OCI-M2 (cell line): ENCODE measurements around the gene SLC25A13.
"Not testable (repeated sequence)": the region's sequence is repeated elsewhere in the genome, so short reads cannot be mapped to it uniquely, and the experiment has no call there.

Source experiments
- DNase-seq: peaks from one replicate; lab custom pipeline; 2025; ENCODE audit not compliant: unreplicated experiment; lab: John Stamatoyannopoulos, UW

SLC25A13 gene

DNA sequence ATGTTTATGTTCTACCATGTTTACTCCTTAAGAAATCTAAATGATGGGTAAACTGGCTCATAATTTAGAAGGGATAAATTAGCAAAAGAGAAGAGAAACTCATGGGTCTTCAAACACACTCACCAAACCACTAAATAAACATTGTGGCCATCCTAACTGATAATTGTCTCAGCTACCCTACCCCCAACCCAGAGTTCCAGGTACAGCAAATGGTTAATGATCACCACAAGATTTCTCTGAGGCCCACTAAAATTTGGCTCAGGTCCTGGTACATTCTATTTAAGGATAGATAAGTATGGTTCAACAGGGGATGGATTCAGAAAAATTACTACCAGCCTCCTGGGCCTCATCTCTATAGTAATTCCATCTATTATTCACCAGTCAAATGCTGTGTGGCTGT is 21.4 kb downstream of the SLC25A13 start:
- no peak for DNase-seq

DNA sequence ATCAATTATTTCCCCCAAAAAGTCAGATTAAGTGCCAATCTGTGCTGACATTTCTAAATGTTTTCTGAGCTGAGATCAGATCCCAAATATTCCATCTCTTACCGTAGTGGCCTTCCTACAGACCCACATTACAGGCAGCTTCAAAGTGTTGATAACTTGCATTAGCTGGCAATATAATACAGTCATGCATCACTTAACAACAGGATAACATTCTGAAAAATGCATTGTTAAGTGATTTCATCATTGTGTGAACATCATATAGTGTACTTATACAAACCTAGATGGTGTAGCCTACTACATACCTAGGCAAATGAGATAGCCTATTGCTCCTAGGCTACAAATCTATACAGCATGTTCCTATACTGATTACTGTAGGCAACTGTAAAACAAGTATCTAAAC is 22.4 kb downstream of the SLC25A13 start:
- no peak for DNase-seq

DNA sequence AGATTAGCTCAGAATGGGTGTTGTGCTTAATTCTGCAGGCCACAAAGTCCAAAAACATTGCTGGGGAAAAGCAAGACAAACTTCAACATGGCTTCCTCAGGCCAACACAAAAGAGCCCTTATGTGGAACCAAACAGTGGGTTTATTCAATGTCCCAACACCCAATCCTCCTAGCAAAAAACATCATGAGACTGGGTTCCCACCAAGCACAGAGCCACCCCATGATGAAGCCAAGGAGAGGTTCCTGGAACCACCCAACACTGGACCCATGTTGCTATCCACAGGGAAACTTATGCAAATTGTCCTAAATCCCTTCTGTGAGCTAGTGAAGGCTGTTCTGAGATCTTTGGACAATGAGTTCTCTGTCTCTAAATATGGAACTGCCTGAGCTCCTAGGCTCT is 24.0 kb downstream of the SLC25A13 start:
- DNase-seq = no peak

DNA sequence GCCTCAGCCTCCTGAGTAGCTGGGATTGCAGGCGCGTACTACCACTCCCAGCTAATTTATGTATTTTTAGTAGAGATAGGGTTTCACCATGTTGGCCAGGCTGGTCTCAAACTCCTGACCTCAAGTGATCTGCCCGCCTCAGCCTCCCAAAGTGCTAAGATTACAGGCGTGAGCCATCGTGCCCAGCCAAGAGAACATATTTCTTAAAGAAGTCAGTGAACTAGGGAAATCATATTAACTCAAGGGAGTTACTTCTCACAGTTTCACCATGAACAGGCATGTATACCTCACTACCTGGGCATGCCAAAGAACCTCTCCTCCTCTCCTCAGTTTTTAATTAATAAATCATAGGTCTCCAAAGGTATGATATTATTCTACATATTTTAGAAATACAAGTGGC is 24.5 kb downstream of the SLC25A13 start:
- DNase-seq = not testable (repeated sequence)

DNA sequence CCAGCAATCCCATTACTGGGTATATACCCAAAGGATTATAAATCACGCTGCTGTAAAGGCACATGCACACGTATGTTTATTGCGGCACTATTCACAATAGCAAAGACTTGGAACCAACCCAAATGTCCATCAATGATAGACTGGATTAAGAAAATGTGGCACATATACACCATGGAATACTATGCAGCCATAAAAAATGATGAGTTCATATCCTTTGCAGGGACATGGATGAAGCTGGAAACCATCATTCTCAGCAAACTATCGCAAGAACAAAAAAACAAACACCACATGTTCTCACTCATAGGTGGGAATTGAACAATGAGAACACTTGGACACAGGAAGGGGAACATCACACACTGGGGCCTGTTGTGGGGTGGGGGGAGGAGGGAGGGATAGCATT is 28.0 kb downstream of the SLC25A13 start:
- DNase-seq = not testable (repeated sequence)

DNA sequence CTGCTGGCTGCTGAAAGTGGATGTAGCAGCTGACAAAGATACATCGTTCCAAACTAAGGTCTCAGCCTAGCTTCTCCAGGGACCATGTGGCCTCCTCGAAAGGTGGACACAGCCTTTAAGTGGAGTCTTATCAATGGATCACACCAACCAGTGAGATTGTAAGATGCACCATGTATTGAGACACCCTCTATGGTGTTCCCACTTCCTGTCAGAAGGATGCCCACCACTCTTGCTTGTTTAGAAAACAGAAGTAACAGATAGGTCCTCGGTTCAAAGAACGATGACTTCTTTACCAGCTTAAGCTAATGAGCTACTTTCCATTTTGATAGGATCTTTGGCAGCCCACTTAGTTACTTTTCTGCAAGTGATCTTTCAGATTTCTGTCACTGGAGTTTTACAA is 34.3 kb downstream of the SLC25A13 start:
- no peak for DNase-seq

DNA sequence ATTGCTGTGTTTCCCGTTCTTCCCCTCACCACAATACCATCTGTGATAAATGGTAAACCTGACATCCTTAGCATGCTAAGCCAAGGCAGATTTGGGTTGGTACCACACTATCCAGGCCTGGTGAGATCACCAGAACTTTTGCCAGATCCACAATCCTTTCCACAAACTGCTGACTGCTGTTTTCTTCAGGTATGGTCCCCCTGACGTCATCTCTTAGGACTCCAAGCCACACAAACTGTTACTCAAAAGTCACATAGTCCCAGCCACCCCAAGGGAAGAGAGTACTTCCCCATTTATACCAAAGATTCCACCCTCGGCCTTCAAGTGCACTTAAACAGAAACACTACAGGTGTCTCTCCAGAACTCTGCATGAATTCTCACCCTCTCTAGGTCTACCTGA is 34.8 kb downstream of the SLC25A13 start:
- DNase-seq = no peak

DNA sequence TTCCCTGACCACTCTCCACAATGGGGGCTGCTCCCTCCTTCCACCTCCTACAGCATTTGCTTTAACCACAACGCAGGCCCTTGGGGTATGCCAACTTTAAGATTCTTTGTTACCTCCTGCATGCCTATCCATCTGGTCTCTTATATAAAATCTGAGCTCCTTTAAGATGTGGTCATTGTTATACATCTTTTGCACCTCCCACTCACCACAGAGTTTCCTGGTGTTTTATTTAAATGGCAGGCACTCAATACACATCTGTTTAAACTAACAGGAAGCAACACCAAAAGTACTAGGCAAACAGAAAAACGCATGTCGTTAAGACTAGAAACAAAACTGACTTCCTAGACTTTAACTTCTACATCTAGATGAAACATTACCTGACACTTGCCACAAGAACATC is 36.3 kb downstream of the SLC25A13 start:
- no peak for DNase-seq

DNA sequence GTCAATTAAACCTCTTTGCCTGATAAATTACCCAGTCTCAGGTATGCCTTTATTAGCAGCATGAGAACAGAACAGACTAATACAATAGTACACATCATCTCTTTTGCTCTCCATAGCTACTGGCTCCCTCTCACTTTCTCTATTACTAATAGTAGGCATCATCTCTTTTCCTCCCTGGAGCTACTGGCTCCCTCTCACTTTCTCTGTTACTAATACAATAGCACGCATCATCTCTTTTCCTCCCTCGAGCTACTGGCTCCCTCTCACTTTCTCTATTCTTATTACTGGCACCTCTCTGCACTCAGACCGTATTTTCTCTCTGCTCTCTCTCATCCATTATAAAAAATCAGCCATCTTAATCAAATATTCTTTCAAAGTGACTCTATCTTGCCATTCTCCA is 37.1 kb downstream of the SLC25A13 start:
- DNase-seq = no peak

DNA sequence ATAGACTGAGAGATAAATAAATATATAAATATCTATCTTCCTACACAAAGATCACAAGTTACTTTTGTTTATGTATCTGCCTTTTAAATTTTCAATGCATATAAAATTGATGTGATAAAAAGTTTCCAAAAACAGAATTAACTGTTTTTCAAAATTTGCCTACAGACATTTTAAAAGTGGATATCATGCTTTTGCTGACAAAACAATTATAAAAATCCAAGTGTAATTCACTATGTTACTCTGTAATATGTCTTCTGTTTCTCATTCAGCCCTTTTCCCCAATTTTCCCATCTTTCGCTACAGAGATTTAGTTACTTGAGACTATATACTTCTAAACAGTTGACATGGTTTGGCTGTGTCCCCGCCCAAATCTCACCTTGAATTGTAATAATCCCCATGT is 37.7 kb downstream of the SLC25A13 start:
- DNase-seq = no peak

DNA sequence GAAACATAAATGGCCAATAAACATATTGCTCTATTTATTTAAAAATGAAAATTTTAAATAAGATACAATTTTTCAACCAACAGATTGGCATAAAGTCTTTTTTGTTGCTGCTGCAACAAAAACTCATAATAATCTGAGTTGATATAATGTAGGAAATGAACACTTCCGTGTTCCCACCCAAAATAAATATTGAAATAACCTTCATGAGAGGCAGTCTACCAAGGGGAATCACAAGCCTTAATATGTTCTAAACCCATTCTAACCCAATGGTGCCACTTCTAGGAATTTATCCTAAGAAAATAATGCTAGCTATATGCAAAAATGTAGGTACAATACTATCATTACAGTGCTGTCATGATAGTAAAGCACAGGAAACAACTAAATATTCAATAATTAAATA is 39.1 kb downstream of the SLC25A13 start:
- DNase-seq = no peak

DNA sequence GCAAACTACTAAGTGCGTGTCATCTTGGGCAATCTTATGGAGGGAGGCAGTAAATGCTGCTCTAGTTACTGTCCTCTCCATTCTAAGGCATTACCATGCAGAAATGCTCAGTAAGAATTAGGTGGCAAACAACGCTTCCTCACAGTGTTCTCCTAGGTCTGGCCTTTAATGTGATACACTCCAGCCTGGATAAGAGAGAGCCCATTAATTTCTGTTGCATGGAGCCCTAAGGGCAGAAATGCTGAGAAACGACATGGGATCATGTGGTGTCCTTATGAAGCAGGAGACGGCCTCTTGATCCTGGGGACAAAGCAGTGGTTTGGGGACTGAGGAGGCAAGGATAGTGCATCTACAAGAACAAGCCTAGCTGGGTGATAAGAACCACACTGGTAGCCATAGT is 44.0 kb downstream of the SLC25A13 start:
- no peak for DNase-seq

DNA sequence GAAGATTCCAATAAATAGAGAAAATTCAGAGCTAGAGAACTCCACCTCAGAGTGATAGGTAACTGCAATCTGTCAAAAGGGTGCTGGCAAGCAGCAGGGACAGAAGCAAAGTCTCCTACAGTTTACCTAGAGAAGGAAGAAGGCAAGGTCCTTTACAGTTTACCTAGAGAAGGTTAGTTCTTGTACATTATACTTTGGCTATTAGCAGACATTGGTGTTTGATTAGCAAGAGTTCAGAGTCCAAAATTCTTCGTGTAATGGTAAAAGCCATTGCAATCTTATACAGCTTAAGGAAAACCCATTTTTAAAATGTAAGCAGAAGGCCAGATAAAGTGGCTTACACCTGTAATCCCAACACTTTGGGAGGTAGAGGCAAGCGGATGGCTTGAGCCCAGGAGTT is 45.9 kb downstream of the SLC25A13 start:
- DNase-seq = no peak

DNA sequence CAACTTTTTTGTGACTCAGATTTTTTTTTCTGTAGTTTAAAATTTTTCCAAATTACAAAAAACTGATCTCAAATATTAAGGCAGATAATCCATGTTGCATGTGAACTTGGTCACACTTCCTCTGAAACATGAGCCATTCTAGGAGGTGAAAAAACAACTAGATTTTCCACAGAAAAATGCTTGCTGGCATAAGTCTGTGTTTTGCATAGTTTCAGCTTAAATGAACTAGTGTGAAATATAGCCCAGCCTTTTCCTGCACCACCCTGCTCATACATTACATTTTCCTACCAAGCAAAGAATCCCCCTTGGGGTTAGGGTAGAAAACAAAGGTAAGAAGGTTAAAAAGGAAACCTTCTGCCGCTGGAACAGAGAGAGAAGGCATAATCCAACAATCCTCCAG is 48.2 kb downstream of the SLC25A13 start:
- no peak for DNase-seq

DNA sequence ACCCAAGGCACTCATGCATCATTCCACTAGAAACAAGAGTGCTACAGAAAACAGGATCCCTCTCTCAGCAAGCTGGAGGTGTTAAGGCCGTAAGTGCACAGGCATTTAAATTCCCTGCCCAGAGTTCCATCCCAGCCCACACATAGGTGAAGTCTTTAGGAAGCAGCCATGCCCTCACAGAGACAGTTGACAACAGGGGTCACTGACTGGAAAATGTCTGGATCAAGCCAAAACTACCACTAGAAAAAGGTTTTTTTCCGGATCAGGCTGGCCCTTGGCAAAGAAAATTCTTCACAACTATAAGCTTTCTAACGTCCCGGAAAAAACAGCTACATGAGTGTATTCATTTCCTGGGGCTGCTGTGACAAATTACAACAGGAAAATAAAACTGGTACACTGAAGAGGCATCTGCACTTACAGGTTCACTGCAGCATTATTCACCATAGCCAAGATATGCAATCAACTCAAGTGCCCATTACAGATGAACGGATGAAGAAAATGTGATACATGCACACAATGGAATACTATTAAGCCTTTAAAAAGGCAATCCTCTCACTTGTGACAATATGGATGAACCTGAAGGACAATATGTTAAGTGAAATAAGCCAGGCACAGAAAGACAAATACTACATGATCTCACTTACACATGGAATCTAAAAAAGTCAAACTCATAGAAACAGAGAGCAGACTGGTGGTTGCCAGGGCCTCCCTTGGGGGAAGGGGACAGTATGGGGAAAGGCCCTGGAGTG is 52.5 kb downstream of the SLC25A13 start:
- no peak for DNase-seq

DNA sequence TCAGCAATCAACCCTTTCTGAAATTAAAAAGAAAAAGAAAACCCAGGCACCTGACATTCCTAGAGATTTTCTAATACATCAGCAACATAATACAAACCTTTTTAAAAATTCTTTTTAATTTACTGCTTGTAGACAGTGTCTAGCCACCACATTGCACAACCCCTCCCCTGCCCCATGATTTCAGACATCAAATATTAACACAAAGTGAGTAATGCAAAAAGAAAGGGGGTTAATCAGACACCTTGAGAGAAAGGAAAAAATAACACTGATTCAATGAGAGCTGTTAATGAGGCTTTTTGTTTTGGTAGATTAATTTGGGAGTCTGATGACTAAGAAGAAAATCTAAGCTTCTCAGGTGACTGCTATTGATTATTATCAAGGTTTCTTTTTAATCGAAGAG is 55.3 kb downstream of the SLC25A13 start:
- no peak for DNase-seq

DNA sequence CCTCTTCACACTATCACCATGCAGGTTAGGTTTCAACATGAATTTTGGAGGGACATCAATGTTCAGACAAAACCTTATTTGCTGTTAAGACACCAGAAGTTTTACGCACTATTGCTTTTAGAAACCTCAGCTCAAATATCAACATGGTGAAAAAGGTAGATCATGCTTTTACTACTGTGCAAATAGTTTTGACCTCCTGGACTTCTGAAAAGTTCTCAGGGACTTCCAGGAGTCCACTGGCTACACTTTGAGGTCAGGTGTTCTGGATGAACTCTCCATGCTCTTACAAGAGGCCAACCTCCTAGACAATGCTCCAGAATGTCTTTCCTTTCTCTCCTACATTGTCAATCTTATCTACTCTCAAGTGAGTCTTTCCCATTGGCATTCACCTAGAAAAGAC is 55.9 kb downstream of the SLC25A13 start:
- DNase-seq = no peak

DNA sequence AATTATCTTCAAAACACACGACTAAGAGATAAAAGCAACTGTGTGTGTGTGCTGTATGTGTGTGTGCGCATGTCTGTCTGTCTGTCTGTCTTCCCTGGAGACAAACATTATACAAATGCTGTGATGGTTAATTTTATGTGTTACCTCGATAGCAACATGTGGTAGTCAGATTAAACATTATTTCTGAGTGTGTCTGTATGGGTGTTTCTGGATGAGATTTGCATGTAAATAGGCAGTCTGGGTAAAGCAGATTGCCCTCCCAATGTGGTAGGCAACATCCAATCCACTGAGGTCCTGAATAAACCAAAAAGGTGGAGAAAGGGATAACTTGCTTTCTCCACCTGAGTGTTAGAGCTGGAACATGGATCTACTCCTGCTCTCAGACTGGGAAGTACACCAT is 67.9 kb downstream of the SLC25A13 start:
- no peak for DNase-seq

DNA sequence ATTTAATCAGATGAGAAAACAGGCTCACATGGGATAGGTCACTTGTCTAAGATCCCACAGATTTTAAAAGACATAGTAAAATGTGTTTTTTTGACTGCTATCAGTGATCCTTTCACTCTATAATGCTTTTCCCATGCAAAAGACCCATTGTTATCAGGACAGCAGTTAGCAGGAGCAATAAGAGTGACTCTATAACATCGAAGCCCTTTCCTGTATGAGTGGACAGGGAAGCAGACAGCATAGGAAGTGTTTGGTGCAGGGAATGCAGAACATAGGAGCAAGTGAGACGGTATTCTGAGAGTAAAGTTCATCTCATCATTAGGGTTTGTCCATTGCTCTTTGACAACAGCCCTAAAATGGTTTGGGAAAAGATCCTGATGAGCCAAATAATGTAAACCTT is 68.5 kb downstream of the SLC25A13 start:
- no peak for DNase-seq

DNA sequence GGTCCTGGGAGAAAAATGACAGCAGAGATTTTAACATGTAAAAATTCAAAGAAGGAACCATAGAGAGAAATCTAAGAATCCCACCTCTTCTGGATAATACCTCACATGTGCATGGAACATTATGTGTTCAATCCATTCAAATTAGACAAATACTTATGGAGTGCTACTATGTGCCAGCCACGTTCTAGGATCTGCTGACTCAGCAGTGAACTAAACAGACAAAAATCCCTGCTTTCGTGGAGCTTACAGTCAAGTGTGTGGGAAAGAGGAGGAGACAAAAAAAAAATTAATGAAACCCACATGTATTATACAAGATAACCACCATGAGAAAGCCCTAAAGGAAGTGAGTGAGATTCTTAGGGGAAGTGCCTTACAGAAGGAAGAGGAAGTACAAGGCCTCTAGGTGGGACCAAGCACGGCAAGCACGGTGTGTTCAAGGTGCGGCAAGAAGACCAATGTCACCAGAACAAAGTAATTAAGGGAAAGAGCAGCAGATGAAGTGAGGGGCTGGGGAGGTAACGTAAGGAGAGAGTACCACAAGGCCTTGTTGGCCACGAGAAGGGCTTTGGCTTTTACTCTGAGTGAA is 71.0 kb downstream of the SLC25A13 start:
- no peak for DNase-seq

DNA sequence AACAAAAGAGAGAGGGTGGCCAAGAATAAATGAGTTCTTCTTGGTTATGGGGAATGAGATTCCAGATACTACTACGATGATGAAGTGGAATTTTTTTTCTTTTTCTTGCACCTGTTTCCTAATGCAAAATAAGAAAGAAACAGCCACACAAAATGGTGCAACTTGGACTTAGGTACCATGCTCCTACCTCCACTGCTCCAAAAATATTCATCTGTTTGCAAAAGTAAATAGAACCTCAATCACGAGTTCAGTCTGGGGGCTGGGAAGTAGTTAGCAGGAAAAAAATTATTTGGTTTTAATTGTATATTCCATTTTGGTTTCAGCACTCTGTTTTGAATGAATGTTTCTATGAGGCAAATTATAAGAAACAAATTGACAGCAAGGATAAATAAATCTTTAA is 73.5 kb downstream of the SLC25A13 start:
- no peak for DNase-seq

DNA sequence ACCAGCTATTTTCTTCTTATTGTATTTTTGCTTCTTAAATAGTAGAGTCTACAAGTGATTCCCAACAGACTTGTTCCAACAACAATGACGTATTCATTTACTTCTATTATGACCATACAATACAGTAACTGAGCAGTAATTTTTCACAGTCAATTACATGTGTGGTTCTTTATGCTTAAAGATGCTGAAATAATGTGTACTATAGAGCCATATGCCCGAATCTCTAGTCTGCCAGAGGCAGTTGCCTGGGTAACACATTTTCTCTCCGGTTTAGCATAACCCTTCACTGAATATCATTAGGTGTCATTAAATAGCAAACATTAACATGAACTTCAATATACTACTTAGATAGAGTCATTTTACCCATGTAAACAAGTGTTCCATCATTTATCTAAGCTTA is 75.0 kb downstream of the SLC25A13 start:
- no peak for DNase-seq

DNA sequence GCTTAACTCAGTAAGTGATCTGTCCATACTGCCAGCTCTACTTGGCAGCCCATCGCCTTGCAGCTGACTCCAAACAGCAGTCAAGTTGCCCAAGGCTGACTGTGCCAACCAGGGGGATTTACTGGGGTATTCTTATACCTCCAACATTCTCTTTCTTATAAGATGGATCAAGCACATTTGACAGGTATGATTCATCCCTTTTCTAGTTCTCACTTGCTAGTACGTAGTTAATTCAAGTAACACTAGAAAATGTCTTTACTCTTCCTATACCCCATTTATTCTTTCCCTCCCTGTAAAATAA is 77.0 kb downstream of the SLC25A13 start:
- no peak for DNase-seq
